Measurements from ENCODE around the gene LPAR2.

GRCh38 chr19:19600793-19601330 lies 27.2 kb downstream of the LPAR2 start:
- TF ChIP-seq PBX3 (IDR thresholded peaks at IDR 0.05): no peak
- no peak for TF ChIP-seq CTCF (IDR thresholded peaks at IDR 0.05)
- no peak for TF ChIP-seq RXRA (IDR thresholded peaks at IDR 0.05; ENCODE audit: borderline replicate concordance, low read depth)
- no peak for TF ChIP-seq TEAD4 (IDR thresholded peaks at IDR 0.05; ENCODE audit: borderline replicate concordance, insufficient read depth)
- no peak for TF ChIP-seq POLR2AphosphoS5 (IDR thresholded peaks at IDR 0.05; ENCODE audit: low read depth, low read length)
